ENCODE data around the gene KLLN. TPM values are rescaled to one million over a fixed set of nuclear protein-coding genes. Genes with fewer than 3 reads are reported as not detected.
"Not testable (repeated sequence)": the region's sequence is repeated elsewhere in the genome, so short reads cannot be mapped to it uniquely, and the experiment has no call there.

Gene KLLN
- total RNA-seq, 1 experiment from 2014 or later: 1.3 TPM

GRCh38 chr10:87886635-87887034 is 23.3 kb upstream of the KLLN start:
- BruUV-seq (replicated peaks): no TSS peak
- TF ChIP-seq POLR2AphosphoS5 (IDR thresholded peaks at IDR 0.05; ENCODE audit: low read depth, low read length) (no peak), REST (IDR thresholded peaks at IDR 0.05; ENCODE audit: insufficient read depth in 1 of 2, low read depth in 2 of 2, low read length in 1 of 2) (no peak), TCF7L2 (IDR thresholded peaks at IDR 0.05; ENCODE audit: low read depth, low read length) (no peak), SIN3A (IDR thresholded peaks at IDR 0.05; ENCODE audit: borderline replicate concordance, insufficient read depth, low read depth, low read length) (no peak), CTCF (IDR thresholded peaks at IDR 0.05) (no peak)
- Histone ChIP-seq H3K27ac (ENCODE audit: low read length) (no peak overlapping the region), H3K4me1 (ENCODE audit: control insufficient read depth, insufficient read depth, low read length) (no peaks in the 10 kb centered on the region), H3K9me3 (ENCODE audit: control insufficient read depth, insufficient read depth, low read depth, low read length) (peaks cover 4% of the 10 kb centered on the region; the same call in 1 of the 2 replicates), H3K4me3 (ENCODE audit: low read depth in 2 of 2, low read length in 2 of 2) (no peak overlapping the region), H3K36me3 (ENCODE audit: control insufficient read depth, insufficient read depth, low read length) (no peaks in the 10 kb centered on the region), H3K27me3 (ENCODE audit: control insufficient read depth, insufficient read depth, low read length) (no peaks in the 10 kb centered on the region)
- DNase-seq (ENCODE audit: low read depth, low spot score) (no peak), ATAC-seq (no peak)
- in situ Hi-C loops (cut with HindIII; ENCODE audit: low pct_unique_long_range_greater_than_20kb, low sequenced_read_pairs) (no loop called here), intact Hi-C loops (cut with micrococcal nuclease; ENCODE audit: unreplicated experiment) (no loop called here)
- CTCF ChIA-PET: no interaction called here
- POLR2A ChIA-PET: no interaction called here

- in situ Hi-C loops (cut with HindIII; ENCODE audit: low pct_unique_long_range_greater_than_20kb, low sequenced_read_pairs) (no loop called here), intact Hi-C loops (cut with micrococcal nuclease; ENCODE audit: unreplicated experiment) (no loop called here)
- BruUV-seq (replicated peaks): no TSS peak
- no peak overlapping the region for H3K27ac ChIP-seq (ENCODE audit: low read length)
- CTCF ChIA-PET: no interaction called here
- DNase-seq (ENCODE audit: low read depth, low spot score) (no peak), ATAC-seq (no peak)
- no peaks in the 10 kb centered on the region for H3K27me3 ChIP-seq (ENCODE audit: control insufficient read depth, insufficient read depth, low read length)
- H3K36me3 ChIP-seq (ENCODE audit: control insufficient read depth, insufficient read depth, low read length): no peaks in the 10 kb centered on the region
- H3K4me3 ChIP-seq (ENCODE audit: low read depth in 2 of 2, low read length in 2 of 2): no peak overlapping the region
- TF ChIP-seq CTCF (IDR thresholded peaks at IDR 0.05): no peak
- TF ChIP-seq SIN3A (IDR thresholded peaks at IDR 0.05; ENCODE audit: borderline replicate concordance, insufficient read depth, low read depth, low read length): no peak
- TF ChIP-seq TCF7L2 (IDR thresholded peaks at IDR 0.05; ENCODE audit: low read depth, low read length): no peak
- TF ChIP-seq POLR2AphosphoS5 (IDR thresholded peaks at IDR 0.05; ENCODE audit: low read depth, low read length): no peak
- TF ChIP-seq REST (IDR thresholded peaks at IDR 0.05; ENCODE audit: insufficient read depth in 1 of 2, low read depth in 2 of 2, low read length in 1 of 2): no peak
- H3K9me3 ChIP-seq (ENCODE audit: control insufficient read depth, insufficient read depth, low read depth, low read length): peaks cover 4% of the 10 kb centered on the region; the same call in 1 of the 2 replicates
- POLR2A ChIA-PET: no interaction called here
- no peaks in the 10 kb centered on the region for H3K4me1 ChIP-seq (ENCODE audit: control insufficient read depth, insufficient read depth, low read length)
Observed at GRCh38 chr10:87882555-87883294, 19.4 kb upstream of the KLLN start.

DNA sequence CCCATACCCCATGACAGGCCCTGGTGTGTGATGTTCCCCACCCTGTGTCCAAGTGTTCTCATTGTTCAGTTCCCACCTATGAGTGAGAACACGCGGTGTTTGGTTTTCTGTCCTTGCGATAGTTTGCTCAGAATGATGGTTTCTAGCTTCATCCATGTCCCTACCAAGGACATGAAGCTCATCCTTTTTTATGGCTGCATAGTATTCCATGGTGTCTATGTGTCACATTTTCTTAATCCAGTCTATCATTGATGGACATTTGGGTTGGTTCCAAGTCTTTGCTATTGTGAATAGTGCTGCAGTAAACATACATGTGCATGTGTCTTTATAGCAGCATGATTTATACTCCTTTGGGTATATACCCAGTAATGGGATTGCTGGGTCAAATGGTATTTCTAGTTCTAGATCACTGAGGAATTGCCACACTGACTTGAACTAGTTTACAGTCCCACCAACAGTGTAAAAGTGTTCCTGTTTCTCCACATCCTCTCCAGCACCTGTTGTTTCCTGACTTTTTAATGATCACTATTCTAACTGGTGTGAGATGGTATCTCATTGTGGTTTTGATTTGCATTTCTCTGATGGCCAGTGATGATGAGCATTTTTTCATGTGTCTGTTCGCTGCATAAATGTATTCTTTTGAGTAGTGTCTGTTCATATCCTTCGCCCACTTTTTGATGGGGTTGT is 18.2 kb upstream of the KLLN start:
- H3K4me3 ChIP-seq (ENCODE audit: low read depth in 2 of 2, low read length in 2 of 2); H3K4me1 ChIP-seq (ENCODE audit: control insufficient read depth, insufficient read depth, low read length); BruUV-seq (replicated peaks); CTCF ChIA-PET; POLR2A ChIA-PET; H3K27ac ChIP-seq (ENCODE audit: low read length); H3K9me3 ChIP-seq (ENCODE audit: control insufficient read depth, insufficient read depth, low read depth, low read length); H3K27me3 ChIP-seq (ENCODE audit: control insufficient read depth, insufficient read depth, low read length); ATAC-seq; DNase-seq (ENCODE audit: low read depth, low spot score); in situ Hi-C loops (cut with HindIII; ENCODE audit: low pct_unique_long_range_greater_than_20kb, low sequenced_read_pairs); intact Hi-C loops (cut with micrococcal nuclease; ENCODE audit: unreplicated experiment); H3K36me3 ChIP-seq (ENCODE audit: control insufficient read depth, insufficient read depth, low read length): not testable (repeated sequence)
